HG03025 (cell line): ENCODE results near the gene FBXO41.

Source experiments
- ATAC-seq: cut with Tn5 transposase; IDR thresholded peaks from one replicate; pipeline ENCODE4 v1.9.1; 2021; ENCODE audit warnings: mild to moderate bottlenecking, moderate library complexity; ENCODE audit not compliant: unreplicated experiment, low FRiP score

The FBXO41 gene

DNA sequence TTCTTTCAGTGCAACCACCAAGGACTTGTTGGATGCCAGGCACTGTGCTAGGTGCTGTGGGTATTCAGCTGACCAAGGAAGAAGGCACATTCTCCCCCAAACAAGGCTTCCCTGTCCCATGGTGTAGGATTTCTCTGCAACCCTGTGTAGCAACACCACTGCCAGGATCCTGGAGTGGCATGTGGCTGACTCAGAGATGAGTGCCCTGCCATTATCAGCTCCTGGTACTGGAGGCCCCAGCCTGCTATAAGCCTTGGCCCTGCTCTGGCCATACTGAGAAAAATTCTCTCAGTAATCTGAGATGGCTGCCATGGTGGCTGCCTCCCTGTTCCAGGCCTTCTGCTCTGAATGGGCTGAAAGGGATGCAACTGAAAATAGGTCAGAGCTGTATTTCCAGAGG lies 66.0 kb downstream of the FBXO41 start:
- no peak for ATAC-seq

DNA sequence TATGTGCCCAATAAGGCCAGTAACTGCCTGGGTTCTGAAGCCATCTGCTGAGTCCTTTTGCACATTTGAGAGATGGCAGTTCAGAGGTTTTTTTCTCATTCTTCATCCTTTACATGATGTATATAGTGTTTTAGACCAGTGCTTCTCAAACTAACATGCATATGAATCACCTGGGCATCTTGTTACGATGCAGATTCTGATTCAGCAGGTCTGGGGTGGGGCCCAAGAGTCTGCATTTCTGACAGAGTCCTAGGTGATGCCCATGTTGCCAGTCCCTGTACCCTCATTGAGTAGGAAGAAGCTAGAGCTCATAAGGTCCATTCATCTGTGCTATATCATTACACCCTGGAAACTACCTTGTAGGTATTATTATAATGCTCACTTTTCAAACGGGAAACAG lies 66.5 kb downstream of the FBXO41 start:
- ATAC-seq, result no peak

DNA sequence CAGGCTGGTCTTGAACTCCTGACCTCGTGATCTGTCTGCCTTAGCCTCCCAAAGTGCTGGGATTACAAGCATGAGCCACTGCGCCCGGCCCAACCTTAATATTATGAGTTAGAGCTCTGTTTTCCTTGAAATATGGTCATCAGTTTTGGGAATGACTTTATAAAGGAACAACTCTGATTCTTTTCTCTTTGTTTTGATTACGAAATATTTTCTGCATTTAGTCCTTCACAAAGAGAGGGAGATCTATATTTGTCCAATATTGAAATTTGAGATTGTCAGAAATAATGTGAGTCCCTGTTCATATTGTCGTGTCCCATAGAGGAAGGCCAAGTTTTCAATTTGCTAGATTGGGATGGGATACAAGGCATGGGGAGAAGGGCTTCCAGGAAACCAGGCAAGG lies 67.1 kb downstream of the FBXO41 start:
- ATAC-seq, result no peak

DNA sequence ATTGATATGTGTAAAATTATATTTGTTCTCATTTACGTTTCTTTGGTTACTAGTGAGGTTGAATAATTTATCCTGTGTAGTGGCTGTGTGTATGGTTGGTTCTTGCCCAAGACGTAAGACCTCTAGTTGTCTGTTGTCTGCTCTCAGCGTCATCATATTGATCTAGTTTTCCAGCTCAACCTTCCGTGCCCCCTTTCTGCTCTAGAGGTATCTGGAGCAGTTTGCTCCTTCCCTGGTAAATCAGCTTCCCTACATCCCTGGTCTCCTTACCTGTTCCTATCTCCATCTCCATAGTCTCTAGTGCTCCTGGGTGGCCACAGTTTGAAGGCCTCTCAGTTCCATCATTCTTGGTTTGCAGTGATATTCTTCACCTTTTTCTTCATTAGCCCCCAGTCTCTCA lies 69.0 kb downstream of the FBXO41 start:
- ATAC-seq, result no peak

DNA sequence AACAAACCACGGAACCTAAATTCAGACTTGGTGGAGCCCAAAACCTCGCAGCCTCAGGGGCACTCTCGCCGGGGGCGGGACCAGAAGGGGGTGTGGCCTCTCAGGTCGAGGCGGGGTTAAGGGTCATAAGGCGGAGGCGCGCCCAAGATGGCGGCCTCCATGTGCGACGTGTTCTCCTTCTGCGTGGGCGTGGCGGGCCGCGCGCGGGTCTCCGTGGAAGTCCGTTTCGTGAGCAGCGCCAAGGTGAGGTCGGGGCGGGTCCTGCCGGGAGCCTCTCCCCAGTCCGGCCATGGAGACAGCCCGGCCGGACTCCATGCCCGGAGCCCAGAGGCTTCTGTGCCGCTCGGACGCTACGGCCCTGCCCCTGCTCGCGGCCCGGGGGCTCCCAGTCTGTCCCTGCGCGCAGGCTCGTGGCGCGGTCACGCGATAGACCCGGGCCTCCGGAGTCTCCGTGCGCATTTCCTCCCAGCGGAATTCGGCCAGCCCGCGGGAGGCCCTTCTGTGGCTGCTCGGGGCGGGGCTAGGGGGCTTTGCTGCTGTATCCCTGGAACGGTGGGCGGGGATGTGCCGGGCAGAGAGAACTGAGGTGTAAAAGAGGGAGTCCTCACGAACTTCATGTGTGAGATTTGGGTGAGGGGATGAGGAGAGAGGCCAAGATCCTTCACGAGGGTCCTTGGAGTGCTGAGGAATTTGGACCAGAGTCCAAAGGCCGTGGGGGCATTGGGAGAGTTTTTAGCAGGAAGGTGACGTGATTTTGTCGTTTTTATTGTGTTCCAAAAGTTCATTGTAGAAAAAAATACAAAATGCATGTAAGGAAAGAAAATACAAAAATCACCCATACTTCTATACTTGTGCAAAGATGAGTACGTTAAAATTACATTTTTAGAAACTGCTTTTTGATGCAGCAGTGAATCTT lies 69.9 kb downstream of the FBXO41 start, which contains the start of gene SMYD5:
Gene SMYD5 (plus strand): TSS at position 126 of the 916 bp plus-strand sequence. CDS start 22 bp downstream, at position 148.
- ATAC-seq, result peak; percentile 88

DNA sequence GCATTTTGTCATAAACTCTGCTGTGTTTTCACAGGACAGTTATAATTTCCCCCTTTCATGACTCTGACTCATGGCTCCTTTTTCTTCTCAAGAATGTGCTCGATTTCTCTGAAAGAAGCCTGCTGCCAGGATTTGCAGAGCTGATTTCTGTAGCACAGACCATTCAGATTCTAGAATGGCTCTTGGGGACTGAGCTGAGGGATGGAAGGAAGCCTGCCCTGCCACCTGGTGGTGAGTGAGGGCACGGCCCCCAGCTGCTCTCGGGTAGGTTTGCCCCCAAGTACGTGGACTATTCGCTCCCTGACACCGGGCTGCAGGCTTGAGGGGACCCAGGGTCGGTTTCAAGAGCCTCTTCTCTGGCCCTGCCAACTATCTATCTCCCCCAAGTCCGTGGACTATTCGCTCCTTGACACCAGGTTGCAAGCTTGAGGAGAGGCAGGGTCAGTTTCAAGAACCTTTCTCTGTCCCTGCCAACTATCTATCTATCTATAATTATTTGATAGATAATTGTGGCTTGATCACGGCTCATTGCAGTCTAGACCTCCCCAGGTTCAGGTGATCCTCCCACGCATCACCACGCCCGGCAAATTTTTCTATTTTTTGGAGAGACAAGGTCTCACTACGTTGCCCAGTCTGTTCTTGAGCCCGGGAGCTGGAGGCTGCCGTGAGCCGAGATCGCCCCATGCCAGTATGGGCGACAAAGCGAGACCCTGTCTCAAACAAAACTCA lies 71.7 kb downstream of the FBXO41 start:
- peak; percentile 57 for ATAC-seq

DNA sequence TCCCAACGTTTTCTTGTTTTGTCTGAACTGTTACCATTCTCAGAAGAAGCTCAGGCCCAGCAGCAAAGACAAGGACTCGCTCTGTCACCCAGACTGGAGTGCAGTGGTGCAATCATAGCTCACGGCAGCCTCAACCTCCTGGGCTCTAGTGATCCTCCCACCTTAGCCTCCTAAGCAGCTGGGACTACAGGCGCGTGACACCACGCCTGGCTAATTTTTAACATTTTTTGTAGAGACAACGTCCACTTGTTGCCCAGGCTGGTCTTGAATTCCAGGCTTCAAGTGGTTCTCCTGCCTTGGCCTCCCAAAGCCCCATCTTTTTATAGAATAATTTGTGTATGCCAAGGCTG lies 72.2 kb downstream of the FBXO41 start:
- no peak for ATAC-seq

DNA sequence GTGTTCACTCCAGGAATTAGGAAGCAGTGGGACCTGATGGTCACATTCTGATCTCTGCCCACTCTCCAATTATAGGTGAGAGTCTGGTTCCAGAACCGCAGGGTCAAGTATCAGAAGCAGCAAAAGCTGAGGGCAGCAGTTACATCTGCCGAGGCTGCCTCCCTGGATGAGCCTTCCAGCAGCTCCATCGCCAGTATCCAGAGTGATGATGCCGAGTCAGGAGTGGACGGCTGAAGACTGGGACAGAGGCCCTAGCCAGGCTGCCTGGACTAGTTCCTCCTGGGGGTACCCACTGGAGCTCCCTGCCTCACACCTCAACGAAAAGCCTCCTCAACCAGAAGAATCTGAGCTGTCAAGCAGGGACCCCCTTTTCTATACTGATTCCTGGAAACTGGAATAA lies 73.6 kb downstream of the FBXO41 start:
- no peak for ATAC-seq

DNA sequence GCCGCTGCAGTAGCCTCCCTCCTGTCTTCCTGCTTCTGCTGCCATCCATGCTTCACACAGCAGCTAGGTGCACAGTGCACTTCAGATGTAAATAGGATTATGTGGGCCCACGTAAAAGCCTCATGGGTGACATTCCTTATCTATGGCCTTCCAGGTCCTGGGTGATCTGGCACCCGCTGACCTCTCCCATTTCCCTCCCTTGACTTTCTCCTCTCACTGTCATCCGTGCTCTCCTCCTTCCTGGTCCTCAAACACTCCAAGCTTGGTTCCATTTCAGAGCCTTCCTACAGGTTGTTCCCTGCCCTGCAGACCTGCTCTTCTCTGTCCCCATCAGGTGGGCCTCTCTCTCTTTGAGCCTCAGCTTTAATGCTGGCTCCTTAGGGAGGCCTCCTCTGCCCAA lies 74.3 kb downstream of the FBXO41 start:
- ATAC-seq, result no peak

DNA sequence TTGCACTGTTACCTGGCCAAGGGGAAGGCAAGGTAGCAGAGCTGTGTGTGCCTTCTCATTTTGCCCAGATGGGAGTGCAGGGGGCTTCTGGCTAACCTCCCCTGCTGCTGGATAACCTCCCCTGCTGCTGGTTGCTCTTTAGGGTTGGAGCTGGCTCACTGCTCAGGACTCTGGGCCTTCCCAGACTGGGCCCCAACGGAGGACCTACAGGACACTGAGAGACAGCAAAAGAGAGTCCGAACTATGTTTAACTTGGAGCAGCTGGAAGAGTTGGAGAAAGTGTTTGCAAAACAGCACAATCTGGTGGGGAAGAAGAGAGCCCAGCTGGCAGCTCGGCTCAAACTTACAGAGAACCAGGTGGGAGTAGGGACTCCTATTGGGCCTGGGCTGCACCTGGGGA lies 76.0 kb downstream of the FBXO41 start:
- no peak for ATAC-seq

DNA sequence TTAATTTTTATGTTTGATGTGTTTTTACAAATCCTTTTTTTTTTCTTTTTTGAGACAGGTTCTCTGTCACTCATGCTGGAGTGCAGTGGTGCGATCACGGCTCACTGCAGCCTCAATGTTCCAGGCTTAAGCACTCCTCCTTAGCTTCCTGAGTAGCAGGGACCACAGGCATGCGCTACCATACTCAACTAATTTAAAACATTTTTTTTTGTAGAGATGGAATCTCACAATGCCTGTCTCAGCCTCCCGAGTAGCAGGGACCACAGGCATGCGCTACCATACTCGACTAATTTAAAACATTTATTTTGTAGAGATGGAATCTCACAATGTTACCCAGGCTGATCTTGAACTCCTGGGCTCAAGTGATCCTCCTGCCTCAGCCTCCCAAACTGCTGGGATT lies 78.7 kb downstream of the FBXO41 start:
- ATAC-seq, result no peak
